CD4-positive, alpha-beta T cell (primary cell): ENCODE data around the gene PKD1. TPM values are rescaled to one million over a fixed set of nuclear protein-coding genes. Genes with fewer than 3 reads are reported as not detected.

Source experiments
- ATAC-seq: fragments of 200-7000 bp; cut with Tn5 transposase; one replicate; pipeline ENCODE4 v1.10.0; 2022; ENCODE audit warnings: mild to moderate bottlenecking; ENCODE audit not compliant: poor library complexity
- CTCF ChIA-PET: fragments of 350-600 bp; sonication (Branson Sonifier 250); formaldehyde crosslinking; loops from one replicate; lab custom pipeline; 2021; ENCODE audit warnings: antibody characterized with exemption, inconsistent platforms; lab: Charles Lee
- POLR2A ChIA-PET: fragments of 350-600 bp; sonication (Branson Sonifier 250); formaldehyde crosslinking; loops from one replicate; lab custom pipeline; 2021; ENCODE audit warnings: antibody characterized with exemption, inconsistent platforms; lab: Charles Lee
- DNase-seq, 14 experiments: peaks; one replicate each; pipeline ENCODE4 v3.0.0-alpha.2; 2013 to 2020; ENCODE audit warnings: mixed read lengths in 2 of 14
- H3K27ac ChIP-seq, 2 donors: one replicate each; pipeline versions ENCODE4 v1.5.1 to v1.7.0; 2013; ENCODE audit warnings: low read length in 2 of 2, low read depth in 1 of 2, mild to moderate bottlenecking in 1 of 2
- H3K27me3 ChIP-seq, 2 experiments: 1 replicate in 1 of 2; 2 replicates in 1 of 2; pipeline versions ENCODE4 v1.6.1 to v1.7.0; 2013; ENCODE audit warnings: low read length in 2 of 2, control low read depth in 1 of 2, mild to moderate bottlenecking in 1 of 2, moderate library complexity in 1 of 2; ENCODE audit not compliant: insufficient read depth in 2 of 2, control insufficient read depth in 1 of 2
- H3K36me3 ChIP-seq: one replicate; pipeline ENCODE4 v1.6.1; 2013; ENCODE audit warnings: low read length, control low read depth; ENCODE audit not compliant: insufficient read depth
- H3K4me1 ChIP-seq: one replicate; pipeline ENCODE4 v1.6.1; 2013; ENCODE audit warnings: low read length, control low read depth; ENCODE audit not compliant: insufficient read depth
- H3K4me3 ChIP-seq: one replicate; pipeline ENCODE4 v1.5.1; 2013; ENCODE audit warnings: mild to moderate bottlenecking, low read length, moderate library complexity
- H3K9me3 ChIP-seq, 2 experiments: 1 replicate in 1 of 2; 2 replicates in 1 of 2; pipeline versions ENCODE4 v1.6.1 to v1.7.0; 2013; ENCODE audit warnings: low read length in 2 of 2, mild to moderate bottlenecking in 2 of 2, control low read depth in 1 of 2, moderate library complexity in 1 of 2; ENCODE audit not compliant: control insufficient read depth in 1 of 2, insufficient read depth in 1 of 2
- H3K27ac Mint-ChIP-seq: one replicate; pipeline ENCODE4 v1.8.0; 2020; ENCODE audit warnings: mixed read lengths
- H3K27me3 Mint-ChIP-seq: one replicate; pipeline ENCODE4 v1.8.0; 2021; ENCODE audit warnings: mixed read lengths
- H3K36me3 Mint-ChIP-seq: one replicate; pipeline ENCODE4 v1.8.0; 2021; ENCODE audit warnings: low read depth, mixed read lengths
- H3K4me1 Mint-ChIP-seq: one replicate; pipeline ENCODE4 v1.8.0; 2021; ENCODE audit warnings: low read depth, mixed read lengths
- H3K4me3 Mint-ChIP-seq: one replicate; pipeline ENCODE4 v1.8.0; 2020; ENCODE audit warnings: mild to moderate bottlenecking, mixed read lengths
- H3K9me3 Mint-ChIP-seq: one replicate; pipeline ENCODE4 v1.8.0; 2020; ENCODE audit warnings: mixed read lengths
- CTCF ChIP-seq: fragments of 200-600 bp; IDR thresholded peaks from one replicate; pipeline ENCODE4 v1.8.0; 2022; ENCODE audit warnings: antibody characterized with exemption, mild to moderate bottlenecking
- intact Hi-C, 2 experiments: fragments of 100-400 bp; cut with DNase I in 1 of 2; cut with micrococcal nuclease in 1 of 2; formaldehyde crosslinking; loops; one replicate each; pipeline versions ENCODE4 v1.15.1 to v1.9.0; 2023 to 2025; cut with DNase I, micrococcal nuclease
- total RNA-seq, 174 experiments: library from RNA in 2 of 174; stranded (reverse) in 2 of 174; gene quantifications; one replicate each; pipeline ENCODE4 v1.2.3 and lab custom pipeline; 2021 to 2026

Gene PKD1
- total RNA-seq, 2 experiments from 2014 or later = 80.3 to 85.6 TPM

- peaks cover 9% of the 10 kb centered on the region for H3K36me3 ChIP-seq
- H3K27ac ChIP-seq = no peak overlapping the region
- H3K9me3 ChIP-seq = no peaks in the 10 kb centered on the region
- ATAC-seq (no peak), DNase-seq (no peak)
- H3K27me3 ChIP-seq = no peaks in the 10 kb centered on the region
- Mint-ChIP-seq H3K36me3 (peaks cover 9% of the 10 kb centered on the region), H3K27me3 (no peaks in the 10 kb centered on the region), H3K4me3 (peak overlapping the region; percentile 92), H3K9me3 (no peaks in the 10 kb centered on the region), H3K4me1 (peaks cover 23% of the 10 kb centered on the region), H3K27ac (no peak overlapping the region)
- no peak for TF ChIP-seq CTCF
- CTCF ChIA-PET = interaction anchor here (0.9 kb wide), 1 partner anchor 94 kb away, joined by 4 read pairs; no protein-coding TSS in a partner anchor
- intact Hi-C loops = loop anchor here in 1 of 2 experiments (5.0 to 10.0 kb wide), 7 partner anchors 39 to 636 kb away; partner anchors contain the start of genes CLCN7, KCTD5, MLST8 and NDUFB10
- H3K4me3 ChIP-seq = no peak overlapping the region
- H3K4me1 ChIP-seq = peaks cover 33% of the 10 kb centered on the region
- POLR2A ChIA-PET = interaction anchor here (0.8 to 3.0 kb wide), 5 partner anchors 81 to 475 kb away, joined by 3 to 32 read pairs (median 4); partner anchors contain the start of genes RPS2 and TRAF7
Measured at GRCh38 chr16:2045965-2046892, 89.5 kb downstream of the PKD1 start.

- Histone ChIP-seq H3K4me1 (peaks cover 33% of the 10 kb centered on the region), H3K9me3 (no peaks in the 10 kb centered on the region), H3K27ac (no peak overlapping the region), H3K36me3 (peaks cover 4% of the 10 kb centered on the region), H3K4me3 (no peak overlapping the region), H3K27me3 (no peaks in the 10 kb centered on the region)
- Mint-ChIP-seq H3K27ac (no peak overlapping the region), H3K27me3 (no peaks in the 10 kb centered on the region), H3K4me1 (peaks cover 23% of the 10 kb centered on the region), H3K4me3 (no peak overlapping the region), H3K36me3 (peaks cover 4% of the 10 kb centered on the region), H3K9me3 (no peaks in the 10 kb centered on the region)
- ChIA-PET CTCF (interaction anchor here (0.7 kb wide), 1 partner anchor 103 kb away, joined by 3 read pairs; no protein-coding TSS in a partner anchor), POLR2A (no interaction called here)
- DNase-seq (no peak), ATAC-seq (no peak)
- TF ChIP-seq CTCF = no peak
- intact Hi-C loops = loop anchor here in 1 of 2 experiments (10.0 kb wide), 1 partner anchor 570 kb away; the partner anchor contains the start of gene CLCN7
Measured at GRCh38 chr16:2044541-2044940, 91.2 kb downstream of the PKD1 start.

GRCh38 chr16:2043667-2044451 is 91.8 kb downstream of the PKD1 start:
- CTCF ChIA-PET = no interaction called here
- no peak overlapping the region for H3K4me3 ChIP-seq
- no peak overlapping the region for H3K27ac Mint-ChIP-seq
- no peaks in the 10 kb centered on the region for H3K27me3 ChIP-seq
- TF ChIP-seq CTCF = no peak
- H3K9me3 ChIP-seq = no peaks in the 10 kb centered on the region
- H3K4me1 ChIP-seq = peaks cover 27% of the 10 kb centered on the region
- peaks cover 4% of the 10 kb centered on the region for H3K36me3 ChIP-seq
- POLR2A ChIA-PET = no interaction called here
- peaks cover 20% of the 10 kb centered on the region for H3K4me1 Mint-ChIP-seq
- H3K9me3 Mint-ChIP-seq = no peaks in the 10 kb centered on the region
- intact Hi-C loops = loop anchor here in 1 of 2 experiments (10.0 kb wide), 1 partner anchor 569 kb away; the partner anchor contains the start of gene CLCN7
- H3K27me3 Mint-ChIP-seq = no peaks in the 10 kb centered on the region
- ATAC-seq = no peak
- no peak overlapping the region for H3K27ac ChIP-seq
- H3K4me3 Mint-ChIP-seq = no peak overlapping the region
- DNase-seq = no peak
- H3K36me3 Mint-ChIP-seq = peaks cover 4% of the 10 kb centered on the region
